ENCODE measurements around the gene TP53TG5. TPM values are rescaled to one million over a fixed set of nuclear protein-coding genes. Genes with fewer than 3 reads are reported as not detected.
A peak's percentile ranks its signal among the peaks of the same experiment; 100 is the strongest.

Gene TP53TG5
- polyA plus RNA-seq, 1 donor (not counting 4 experiments of a cell fraction or from before 2014, with no cell fraction given): not detected

GRCh38 chr20:45329497-45330319 lies 48.4 kb downstream of the TP53TG5 start:
- FAIRE-seq: no peak
- DNase-seq (ENCODE audit: low read depth, low spot score): peak; percentile 54
- peak in 1 of 3 experiments; percentile 9 for TF ChIP-seq CTCF (optimal IDR thresholded peaks at IDR 0.05 in 1 of 3, IDR thresholded peaks at IDR 0.05 in 1 of 3, conservative IDR thresholded peaks at IDR 0.05 in 1 of 3; ENCODE audit: extremely low read depth in 1 of 3, insufficient read depth in 2 of 3, low read length in 3 of 3)
- TF ChIP-seq EZH2 (IDR thresholded peaks at IDR 0.05; ENCODE audit: low read length): no peak
- H2AFZ ChIP-seq (ENCODE audit: control insufficient read depth, low read length): no peak overlapping the region
- no peaks in the 10 kb centered on the region for H3K27me3 ChIP-seq (ENCODE audit: control insufficient read depth, extremely low read depth, insufficient read depth, low read length)
- no peaks in the 10 kb centered on the region for H3K9me1 ChIP-seq (ENCODE audit: control insufficient read depth, extremely low read depth, insufficient read depth, low read length)
- H3K4me1 ChIP-seq (ENCODE audit: control insufficient read depth, extremely low read depth, insufficient read depth, low read length): no peaks in the 10 kb centered on the region
- H3K4me2 ChIP-seq (ENCODE audit: control insufficient read depth, extremely low read depth, insufficient read depth, low read depth, low read length): no peak overlapping the region
- H4K20me1 ChIP-seq (ENCODE audit: control insufficient read depth, extremely low read depth, insufficient read depth, low read length): peaks cover 2% of the 10 kb centered on the region
- peaks cover 14% of the 10 kb centered on the region for H3K79me2 ChIP-seq (ENCODE audit: control insufficient read depth, insufficient read depth, low read length)
- peaks cover 46 to 54% of the 10 kb centered on the region in 2 experiments for H3K36me3 ChIP-seq (ENCODE audit: control insufficient read depth in 2 of 2, extremely low read depth in 1 of 2, insufficient read depth in 2 of 2, low read length in 2 of 2)
- no peak overlapping the region for H3K9ac ChIP-seq (ENCODE audit: control insufficient read depth, extremely low read depth, insufficient read depth, low read length)
- no peaks in the 10 kb centered on the region for H3K9me3 ChIP-seq (ENCODE audit: control insufficient read depth, low read depth, low read length)
- H3K4me3 ChIP-seq (ENCODE audit: control insufficient read depth in 2 of 3, extremely low read depth in 1 of 3, insufficient read depth in 2 of 3, low read depth in 1 of 3, low read length in 3 of 3): no peak overlapping the region
- dilution Hi-C loops (cut with MboI; ENCODE audit: extremely low pct_ligation_motif_present, low sequenced_read_pairs): no loop called here
- H3K27ac ChIP-seq (ENCODE audit: control insufficient read depth, insufficient read depth, low read length): no peak overlapping the region

- TF ChIP-seq EZH2 (IDR thresholded peaks at IDR 0.05; ENCODE audit: low read length) (no peak), CTCF (optimal IDR thresholded peaks at IDR 0.05 in 1 of 3, IDR thresholded peaks at IDR 0.05 in 1 of 3, conservative IDR thresholded peaks at IDR 0.05 in 1 of 3; ENCODE audit: extremely low read depth in 1 of 3, insufficient read depth in 2 of 3, low read length in 3 of 3) (no peak)
- Histone ChIP-seq H4K20me1 (ENCODE audit: control insufficient read depth, extremely low read depth, insufficient read depth, low read length) (peaks cover 2% of the 10 kb centered on the region), H3K9me1 (ENCODE audit: control insufficient read depth, extremely low read depth, insufficient read depth, low read length) (no peaks in the 10 kb centered on the region), H3K9ac (ENCODE audit: control insufficient read depth, extremely low read depth, insufficient read depth, low read length) (no peak overlapping the region), H3K36me3 (ENCODE audit: control insufficient read depth in 2 of 2, extremely low read depth in 1 of 2, insufficient read depth in 2 of 2, low read length in 2 of 2) (peaks cover 45 to 53% of the 10 kb centered on the region in 2 experiments), H3K4me1 (ENCODE audit: control insufficient read depth, extremely low read depth, insufficient read depth, low read length) (no peaks in the 10 kb centered on the region), H2AFZ (ENCODE audit: control insufficient read depth, low read length) (no peak overlapping the region), H3K4me2 (ENCODE audit: control insufficient read depth, extremely low read depth, insufficient read depth, low read depth, low read length) (no peak overlapping the region), H3K79me2 (ENCODE audit: control insufficient read depth, insufficient read depth, low read length) (peaks cover 10% of the 10 kb centered on the region), H3K9me3 (ENCODE audit: control insufficient read depth, low read depth, low read length) (no peaks in the 10 kb centered on the region), H3K27ac (ENCODE audit: control insufficient read depth, insufficient read depth, low read length) (no peak overlapping the region), H3K27me3 (ENCODE audit: control insufficient read depth, extremely low read depth, insufficient read depth, low read length) (no peaks in the 10 kb centered on the region), H3K4me3 (ENCODE audit: control insufficient read depth in 2 of 3, extremely low read depth in 1 of 3, insufficient read depth in 2 of 3, low read depth in 1 of 3, low read length in 3 of 3) (no peak overlapping the region)
- dilution Hi-C loops (cut with MboI; ENCODE audit: extremely low pct_ligation_motif_present, low sequenced_read_pairs): no loop called here
- no peak for FAIRE-seq
- no peak for DNase-seq (ENCODE audit: low read depth, low spot score)
Observed at GRCh38 chr20:45328451-45328850, 49.7 kb downstream of the TP53TG5 start.

Measured in keratinocyte (primary cell).